HUES6 (cell line): ENCODE measurements around the gene DYRK1B.
"Not testable (repeated sequence)": the region's sequence is repeated elsewhere in the genome, so short reads cannot be mapped to it uniquely, and the experiment has no call there.

Experiments used
- H3K27ac ChIP-seq: 2 replicates; pipeline ENCODE4 v1.7.0; 2013; ENCODE audit warnings: low read depth, mild to moderate bottlenecking, low read length, inconsistent platforms
- H3K27me3 ChIP-seq: 2 replicates; pipeline ENCODE4 v1.6.1; 2013; ENCODE audit warnings: low read length; ENCODE audit not compliant: control insufficient read depth, insufficient read depth
- H3K36me3 ChIP-seq: 2 replicates; pipeline ENCODE4 v1.6.1; 2013; ENCODE audit warnings: low read length; ENCODE audit not compliant: control insufficient read depth, insufficient read depth
- H3K4me1 ChIP-seq: 2 replicates; pipeline ENCODE4 v1.6.1; 2013; ENCODE audit warnings: low read length; ENCODE audit not compliant: control insufficient read depth, insufficient read depth
- H3K4me3 ChIP-seq: 2 replicates; pipeline ENCODE4 v1.5.1; 2013; ENCODE audit warnings: low read depth, low read length
- H3K9ac ChIP-seq: one replicate; pipeline ENCODE4 v1.6.1; 2013; ENCODE audit warnings: mild to moderate bottlenecking, low read length
- H3K9me3 ChIP-seq: 2 replicates; pipeline ENCODE4 v1.6.1; 2013; ENCODE audit warnings: low read depth, low read length; ENCODE audit not compliant: control insufficient read depth, insufficient read depth

Gene DYRK1B

GRCh38 chr19:39833464-39834286 is at the start of gene DYRK1B:
Gene DYRK1B (minus strand): TSS chr19:39834162. CDS start chr19:39831867, 2,295 bp downstream.
- H3K27ac ChIP-seq: peak within 1 kb of the TSS; percentile 71
- peaks cover 58% of the 10 kb centered on the region for H3K36me3 ChIP-seq
- H3K9me3 ChIP-seq: no peaks in the 10 kb centered on the region

DNA sequence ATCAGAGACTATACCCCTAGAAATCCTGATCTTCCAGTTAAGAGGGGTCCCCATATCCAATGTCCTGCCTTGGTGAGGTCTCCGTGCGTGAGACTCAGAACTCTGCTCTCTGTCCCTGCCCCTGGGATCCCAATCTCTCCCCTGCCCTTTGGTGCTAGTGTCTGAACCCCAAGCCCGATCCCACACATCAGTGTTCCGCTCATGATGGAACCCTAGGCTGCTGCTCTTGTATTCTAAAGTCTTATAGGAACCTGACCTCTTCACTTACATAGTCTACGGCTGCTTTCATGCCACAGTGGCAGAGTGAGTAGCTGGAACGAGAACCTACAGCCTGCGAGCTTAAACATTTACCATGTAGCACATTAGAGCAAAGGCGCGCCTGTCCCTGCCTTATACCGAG is 48.7 kb upstream of the DYRK1B start:
- not testable (repeated sequence) for H3K9me3 ChIP-seq, H3K27ac ChIP-seq, H3K36me3 ChIP-seq, H3K4me1 ChIP-seq, H3K4me3 ChIP-seq, H3K9ac ChIP-seq, H3K27me3 ChIP-seq

More at GRCh38 chr19:39833464-39834286, at the start of gene DYRK1B:
- Histone ChIP-seq H3K9ac (peak within 1 kb of the TSS; percentile 80), H3K4me1 (peaks cover 3% of the 10 kb centered on the region), H3K27me3 (no peaks in the 10 kb centered on the region), H3K4me3 (peak within 1 kb of the TSS; percentile 81)

DNA sequence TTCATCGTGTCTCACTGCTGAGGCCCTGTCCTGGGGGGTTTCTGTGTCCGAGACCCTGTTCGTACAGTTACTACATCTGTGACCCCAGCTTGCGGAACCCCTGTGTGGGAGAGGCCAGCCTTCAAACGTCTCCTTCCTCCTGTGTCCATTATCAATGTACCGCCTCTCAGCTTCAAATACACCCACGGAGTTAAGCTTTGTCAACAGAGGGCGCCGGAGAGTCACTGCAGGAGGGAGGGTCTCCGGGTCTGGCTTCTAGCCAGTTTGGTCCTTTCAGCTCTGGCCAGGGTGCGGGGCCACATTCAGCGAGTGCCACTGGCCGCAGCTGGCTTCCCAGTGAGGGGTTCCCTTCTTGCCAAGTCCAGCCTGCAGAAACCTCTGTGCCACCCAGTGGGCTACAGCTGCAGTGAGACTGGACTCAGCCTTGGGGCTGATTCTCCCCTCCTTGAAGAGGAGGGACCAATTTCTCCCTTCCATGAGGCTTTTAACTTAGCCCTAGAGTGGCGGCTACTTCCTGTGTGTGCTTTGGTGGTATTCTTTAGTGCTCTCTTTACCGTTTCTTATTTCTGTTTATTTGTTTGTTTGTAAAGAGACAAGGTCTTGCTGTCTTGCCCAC is 47.6 kb upstream of the DYRK1B start:
- H3K27me3 ChIP-seq, H3K4me1 ChIP-seq, H3K36me3 ChIP-seq, H3K4me3 ChIP-seq, H3K27ac ChIP-seq, H3K9ac ChIP-seq, H3K9me3 ChIP-seq: not testable (repeated sequence)

- not testable (repeated sequence) for H3K27me3 ChIP-seq, H3K36me3 ChIP-seq, H3K9ac ChIP-seq, H3K4me3 ChIP-seq, H3K4me1 ChIP-seq, H3K9me3 ChIP-seq, H3K27ac ChIP-seq
Observed at GRCh38 chr19:39880241-39880640, 46.3 kb upstream of the DYRK1B start.

GRCh38 chr19:39879796-39880195 is 45.8 kb upstream of the DYRK1B start:
- not testable (repeated sequence) for H3K9ac ChIP-seq, H3K27me3 ChIP-seq, H3K36me3 ChIP-seq, H3K9me3 ChIP-seq, H3K4me3 ChIP-seq, H3K27ac ChIP-seq, H3K4me1 ChIP-seq

DNA sequence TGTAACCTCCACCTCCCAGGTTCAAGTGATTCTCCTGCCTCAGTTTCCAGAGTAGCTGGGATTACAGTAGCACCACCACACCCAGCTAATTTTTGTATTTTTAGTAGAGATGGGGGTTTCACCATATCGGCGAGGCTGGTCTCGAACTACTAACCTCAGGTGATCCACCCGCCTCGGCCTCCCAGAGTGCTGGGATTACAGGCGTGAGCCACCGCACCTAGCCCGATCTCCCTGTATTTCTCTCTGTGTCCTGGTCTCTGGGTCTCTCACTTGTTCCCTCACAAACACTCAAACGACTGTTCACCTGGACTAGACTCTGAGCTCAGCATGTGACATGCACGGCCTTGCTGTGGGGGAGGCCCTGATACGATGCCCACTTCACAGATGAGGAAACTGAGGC is 44.9 kb upstream of the DYRK1B start:
- H3K36me3 ChIP-seq, H3K27ac ChIP-seq, H3K4me1 ChIP-seq, H3K4me3 ChIP-seq, H3K27me3 ChIP-seq, H3K9ac ChIP-seq, H3K9me3 ChIP-seq: not testable (repeated sequence)

DNA sequence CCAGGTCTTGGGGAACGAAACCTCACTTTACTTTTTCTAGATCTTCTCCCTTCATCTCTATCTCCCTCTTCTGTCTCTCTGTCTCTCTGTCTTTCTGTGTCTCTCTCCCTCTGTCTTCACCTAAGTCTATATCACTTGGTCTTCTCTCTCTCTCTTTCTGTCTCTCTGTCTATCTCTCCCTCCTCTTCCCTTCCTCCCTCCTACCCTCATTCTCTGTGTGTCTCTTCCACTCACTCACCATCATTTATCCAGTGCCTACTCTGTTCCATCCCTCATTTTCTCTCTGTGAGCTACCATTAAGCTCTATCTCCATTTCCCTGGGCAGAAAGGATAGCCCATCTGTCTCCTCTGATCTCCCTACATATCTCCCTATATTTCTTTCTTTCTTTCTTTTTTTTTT is 44.4 kb upstream of the DYRK1B start:
- Histone ChIP-seq H3K4me1 (no peaks in the 10 kb centered on the region), H3K27me3 (no peaks in the 10 kb centered on the region), H3K4me3 (no peak overlapping the region), H3K36me3 (no peaks in the 10 kb centered on the region), H3K9me3 (no peaks in the 10 kb centered on the region), H3K27ac (no peak overlapping the region), H3K9ac (no peak overlapping the region)

DNA sequence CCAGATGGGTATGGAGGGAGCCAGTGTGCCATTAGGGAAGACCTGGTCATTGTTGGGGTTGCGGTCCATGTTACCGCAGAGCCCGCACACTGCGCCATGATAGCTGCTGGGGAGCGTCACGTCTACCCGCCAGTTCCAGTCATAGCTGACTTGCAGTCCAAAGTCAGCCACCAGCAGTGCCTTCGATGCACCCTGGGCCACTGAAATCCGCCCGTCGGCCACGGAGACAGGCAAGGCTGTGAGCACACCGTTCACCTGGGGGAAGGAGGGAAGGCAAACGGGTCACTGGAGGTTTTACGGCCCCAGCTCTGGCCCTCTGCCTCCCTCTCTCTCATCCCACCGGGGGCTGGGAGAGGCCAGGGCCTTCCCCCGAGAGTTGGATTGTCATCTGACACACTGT is 44.0 kb upstream of the DYRK1B start:
- not testable (repeated sequence) for H3K27me3 ChIP-seq, H3K4me3 ChIP-seq, H3K4me1 ChIP-seq, H3K27ac ChIP-seq, H3K9ac ChIP-seq, H3K9me3 ChIP-seq, H3K36me3 ChIP-seq

- H3K9ac ChIP-seq, H3K9me3 ChIP-seq, H3K4me1 ChIP-seq, H3K27me3 ChIP-seq, H3K27ac ChIP-seq, H3K4me3 ChIP-seq, H3K36me3 ChIP-seq: not testable (repeated sequence)
Observed at GRCh38 chr19:39877488-39877887, 43.5 kb upstream of the DYRK1B start.

- not testable (repeated sequence) for H3K4me1 ChIP-seq, H3K9me3 ChIP-seq, H3K27ac ChIP-seq, H3K36me3 ChIP-seq, H3K9ac ChIP-seq, H3K4me3 ChIP-seq, H3K27me3 ChIP-seq
Observed at GRCh38 chr19:39876486-39876885, 42.5 kb upstream of the DYRK1B start.

DNA sequence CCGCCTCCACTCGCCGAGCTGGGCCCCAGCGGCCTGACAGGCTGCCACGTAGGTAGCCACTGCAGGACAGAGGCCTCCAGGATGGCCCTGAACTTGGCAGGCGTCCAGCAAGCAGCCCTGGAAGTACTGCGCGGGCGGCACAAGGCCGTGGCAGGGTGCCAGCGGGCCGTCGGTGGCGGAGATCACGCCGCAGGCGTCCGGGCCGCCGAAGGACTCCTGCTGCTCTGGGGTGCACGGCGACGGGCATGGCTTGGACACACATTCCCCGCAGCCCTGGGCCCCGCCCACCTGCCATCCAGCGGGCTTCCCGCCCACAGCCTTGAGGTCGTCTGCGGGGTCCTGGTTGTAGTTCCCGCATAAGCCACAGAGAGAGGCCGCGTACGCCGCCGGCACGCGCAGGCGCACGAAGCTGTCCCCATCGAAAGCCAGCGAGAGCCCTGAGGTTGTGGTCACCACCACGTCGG is 41.5 kb upstream of the DYRK1B start:
- H3K4me1 ChIP-seq, H3K27me3 ChIP-seq, H3K27ac ChIP-seq, H3K9me3 ChIP-seq, H3K9ac ChIP-seq, H3K36me3 ChIP-seq, H3K4me3 ChIP-seq: not testable (repeated sequence)
